ENCODE measurements around the gene PANX2.

PANX2 gene

GRCh38 chr22:50169774-50170341 lies 673 bp upstream of the PANX2 start:
- peaks cover 0 to 7% of the 10 kb centered on the region in 2 donors for H3K4me1 ChIP-seq (ENCODE audit: control insufficient read depth in 1 of 2, insufficient read depth in 2 of 2, low read length in 2 of 2)
- no peak overlapping the region for H3K4me3 ChIP-seq (ENCODE audit: low read depth in 1 of 2, low read length in 2 of 2)
- no peak overlapping the region for H3K27ac ChIP-seq (ENCODE audit: low read depth, low read length)
- H3K36me3 ChIP-seq (ENCODE audit: control insufficient read depth in 1 of 2, insufficient read depth in 2 of 2, low read length in 2 of 2) = no peaks in the 10 kb centered on the region
- no peaks in the 10 kb centered on the region for H3K9me3 ChIP-seq (ENCODE audit: control insufficient read depth in 1 of 2, low read length in 2 of 2)
- peaks cover 7 to 21% of the 10 kb centered on the region in 2 donors for H3K27me3 ChIP-seq (ENCODE audit: control insufficient read depth in 1 of 2, insufficient read depth in 2 of 2, low read length in 2 of 2)
- no peak overlapping the region for H3K9ac ChIP-seq (ENCODE audit: low read depth in 1 of 2, low read length in 2 of 2)

- Histone ChIP-seq H3K9ac (ENCODE audit: low read depth in 1 of 2, low read length in 2 of 2) (no peak overlapping the region), H3K27ac (ENCODE audit: low read depth, low read length) (no peak overlapping the region), H3K4me3 (ENCODE audit: low read depth in 1 of 2, low read length in 2 of 2) (no peak overlapping the region)
Observed at GRCh38 chr22:50171319-50171964, 911 bp downstream of the PANX2 start.

GRCh38 chr22:50171965-50172421 lies 1.5 kb downstream of the PANX2 start:
- Histone ChIP-seq H3K36me3 (ENCODE audit: control insufficient read depth in 1 of 2, insufficient read depth in 2 of 2, low read length in 2 of 2) (no peaks in the 10 kb centered on the region), H3K27me3 (ENCODE audit: control insufficient read depth in 1 of 2, insufficient read depth in 2 of 2, low read length in 2 of 2) (peaks cover 7 to 21% of the 10 kb centered on the region in 2 donors), H3K9ac (ENCODE audit: low read depth in 1 of 2, low read length in 2 of 2) (no peak overlapping the region), H3K4me3 (ENCODE audit: low read depth in 1 of 2, low read length in 2 of 2) (no peak overlapping the region), H3K9me3 (ENCODE audit: control insufficient read depth in 1 of 2, low read length in 2 of 2) (no peaks in the 10 kb centered on the region), H3K27ac (ENCODE audit: low read depth, low read length) (no peak overlapping the region), H3K4me1 (ENCODE audit: control insufficient read depth in 1 of 2, insufficient read depth in 2 of 2, low read length in 2 of 2) (peaks cover 0 to 7% of the 10 kb centered on the region in 2 donors)

More at GRCh38 chr22:50171319-50171964, 911 bp downstream of the PANX2 start:
- no peaks in the 10 kb centered on the region for H3K36me3 ChIP-seq (ENCODE audit: control insufficient read depth in 1 of 2, insufficient read depth in 2 of 2, low read length in 2 of 2)
- peaks cover 0 to 7% of the 10 kb centered on the region in 2 donors for H3K4me1 ChIP-seq (ENCODE audit: control insufficient read depth in 1 of 2, insufficient read depth in 2 of 2, low read length in 2 of 2)
- no peaks in the 10 kb centered on the region for H3K9me3 ChIP-seq (ENCODE audit: control insufficient read depth in 1 of 2, low read length in 2 of 2)
- peaks cover 7 to 21% of the 10 kb centered on the region in 2 donors for H3K27me3 ChIP-seq (ENCODE audit: control insufficient read depth in 1 of 2, insufficient read depth in 2 of 2, low read length in 2 of 2)

- no peak overlapping the region for H3K9ac ChIP-seq (ENCODE audit: low read depth in 1 of 2, low read length in 2 of 2)
- no peak overlapping the region for H3K4me3 ChIP-seq (ENCODE audit: low read depth in 1 of 2, low read length in 2 of 2)
- H3K27ac ChIP-seq (ENCODE audit: low read depth, low read length) = no peak overlapping the region
- H3K4me1 ChIP-seq (ENCODE audit: control insufficient read depth in 1 of 2, insufficient read depth in 2 of 2, low read length in 2 of 2) = peaks cover 0 to 7% of the 10 kb centered on the region in 2 donors
- no peaks in the 10 kb centered on the region for H3K9me3 ChIP-seq (ENCODE audit: control insufficient read depth in 1 of 2, low read length in 2 of 2)
- H3K27me3 ChIP-seq (ENCODE audit: control insufficient read depth in 1 of 2, insufficient read depth in 2 of 2, low read length in 2 of 2) = peaks cover 7 to 21% of the 10 kb centered on the region in 2 donors
- no peaks in the 10 kb centered on the region for H3K36me3 ChIP-seq (ENCODE audit: control insufficient read depth in 1 of 2, insufficient read depth in 2 of 2, low read length in 2 of 2)
Observed at GRCh38 chr22:50173311-50173982, 2.9 kb downstream of the PANX2 start.

GRCh38 chr22:50173983-50174355 lies 3.4 kb downstream of the PANX2 start:
- Histone ChIP-seq H3K9me3 (ENCODE audit: control insufficient read depth in 1 of 2, low read length in 2 of 2) (no peaks in the 10 kb centered on the region), H3K9ac (ENCODE audit: low read depth in 1 of 2, low read length in 2 of 2) (no peak overlapping the region), H3K27me3 (ENCODE audit: control insufficient read depth in 1 of 2, insufficient read depth in 2 of 2, low read length in 2 of 2) (peaks cover 8 to 18% of the 10 kb centered on the region in 2 donors), H3K4me1 (ENCODE audit: control insufficient read depth in 1 of 2, insufficient read depth in 2 of 2, low read length in 2 of 2) (peaks cover 0 to 7% of the 10 kb centered on the region in 2 donors), H3K27ac (ENCODE audit: low read depth, low read length) (no peak overlapping the region), H3K36me3 (ENCODE audit: control insufficient read depth in 1 of 2, insufficient read depth in 2 of 2, low read length in 2 of 2) (no peaks in the 10 kb centered on the region), H3K4me3 (ENCODE audit: low read depth in 1 of 2, low read length in 2 of 2) (no peak overlapping the region)

- Histone ChIP-seq H3K4me3 (ENCODE audit: low read depth in 1 of 2, low read length in 2 of 2) (no peak overlapping the region), H3K4me1 (ENCODE audit: control insufficient read depth in 1 of 2, insufficient read depth in 2 of 2, low read length in 2 of 2) (peaks cover 1 to 8% of the 10 kb centered on the region in 2 donors), H3K9ac (ENCODE audit: low read depth in 1 of 2, low read length in 2 of 2) (no peak overlapping the region), H3K9me3 (ENCODE audit: control insufficient read depth in 1 of 2, low read length in 2 of 2) (no peaks in the 10 kb centered on the region), H3K36me3 (ENCODE audit: control insufficient read depth in 1 of 2, insufficient read depth in 2 of 2, low read length in 2 of 2) (no peaks in the 10 kb centered on the region), H3K27ac (ENCODE audit: low read depth, low read length) (no peak overlapping the region), H3K27me3 (ENCODE audit: control insufficient read depth in 1 of 2, insufficient read depth in 2 of 2, low read length in 2 of 2) (peaks cover 7 to 14% of the 10 kb centered on the region in 2 donors)
Observed at GRCh38 chr22:50174382-50175190, 4.1 kb downstream of the PANX2 start.

- H3K27ac ChIP-seq (ENCODE audit: low read depth, low read length) = no peak overlapping the region
- no peaks in the 10 kb centered on the region for H3K36me3 ChIP-seq (ENCODE audit: control insufficient read depth in 1 of 2, insufficient read depth in 2 of 2, low read length in 2 of 2)
- H3K9me3 ChIP-seq (ENCODE audit: control insufficient read depth in 1 of 2, low read length in 2 of 2) = no peaks in the 10 kb centered on the region
- peaks cover 4 to 13% of the 10 kb centered on the region in 2 donors for H3K4me1 ChIP-seq (ENCODE audit: control insufficient read depth in 1 of 2, insufficient read depth in 2 of 2, low read length in 2 of 2)
- H3K27me3 ChIP-seq (ENCODE audit: control insufficient read depth in 1 of 2, insufficient read depth in 2 of 2, low read length in 2 of 2) = peaks cover 7 to 14% of the 10 kb centered on the region in 2 donors
- no peak overlapping the region for H3K4me3 ChIP-seq (ENCODE audit: low read depth in 1 of 2, low read length in 2 of 2)
- H3K9ac ChIP-seq (ENCODE audit: low read depth in 1 of 2, low read length in 2 of 2) = no peak overlapping the region
Observed at GRCh38 chr22:50175191-50175461, 4.6 kb downstream of the PANX2 start.

- Histone ChIP-seq H3K27ac (ENCODE audit: low read depth, low read length) (no peak overlapping the region), H3K4me1 (ENCODE audit: control insufficient read depth in 1 of 2, insufficient read depth in 2 of 2, low read length in 2 of 2) (peaks cover 4 to 13% of the 10 kb centered on the region in 2 donors), H3K36me3 (ENCODE audit: control insufficient read depth in 1 of 2, insufficient read depth in 2 of 2, low read length in 2 of 2) (no peaks in the 10 kb centered on the region), H3K4me3 (ENCODE audit: low read depth in 1 of 2, low read length in 2 of 2) (no peak overlapping the region), H3K9me3 (ENCODE audit: control insufficient read depth in 1 of 2, low read length in 2 of 2) (no peaks in the 10 kb centered on the region), H3K9ac (ENCODE audit: low read depth in 1 of 2, low read length in 2 of 2) (no peak overlapping the region), H3K27me3 (ENCODE audit: control insufficient read depth in 1 of 2, insufficient read depth in 2 of 2, low read length in 2 of 2) (peaks cover 7% of the 10 kb centered on the region in 2 donors)
Observed at GRCh38 chr22:50175921-50176849, 5.7 kb downstream of the PANX2 start.

GRCh38 chr22:50176850-50177536 lies 6.5 kb downstream of the PANX2 start:
- no peak overlapping the region for H3K4me3 ChIP-seq (ENCODE audit: low read depth in 1 of 2, low read length in 2 of 2)
- H3K9ac ChIP-seq (ENCODE audit: low read depth in 1 of 2, low read length in 2 of 2) = no peak overlapping the region
- H3K36me3 ChIP-seq (ENCODE audit: control insufficient read depth in 1 of 2, insufficient read depth in 2 of 2, low read length in 2 of 2) = no peaks in the 10 kb centered on the region
- peaks cover 0 to 7% of the 10 kb centered on the region in 2 donors for H3K27me3 ChIP-seq (ENCODE audit: control insufficient read depth in 1 of 2, insufficient read depth in 2 of 2, low read length in 2 of 2)
- H3K4me1 ChIP-seq (ENCODE audit: control insufficient read depth in 1 of 2, insufficient read depth in 2 of 2, low read length in 2 of 2) = peaks cover 4 to 8% of the 10 kb centered on the region in 2 donors
- no peaks in the 10 kb centered on the region for H3K9me3 ChIP-seq (ENCODE audit: control insufficient read depth in 1 of 2, low read length in 2 of 2)
- no peak overlapping the region for H3K27ac ChIP-seq (ENCODE audit: low read depth, low read length)
